GM19351 (cell line): Measurements from ENCODE around the gene FGL2.
"Not testable (repeated sequence)": the region's sequence is repeated elsewhere in the genome, so short reads cannot be mapped to it uniquely, and the experiment has no call there.

Experiments used
- ATAC-seq: cut with Tn5 transposase; IDR thresholded peaks from one replicate; pipeline ENCODE4 v1.9.1; 2021; ENCODE audit warnings: mild to moderate bottlenecking, moderate library complexity; ENCODE audit not compliant: unreplicated experiment

FGL2 gene

GRCh38 chr7:77157446-77157845 lies 42.2 kb downstream of the FGL2 start:
- peak; percentile 54 for ATAC-seq

DNA sequence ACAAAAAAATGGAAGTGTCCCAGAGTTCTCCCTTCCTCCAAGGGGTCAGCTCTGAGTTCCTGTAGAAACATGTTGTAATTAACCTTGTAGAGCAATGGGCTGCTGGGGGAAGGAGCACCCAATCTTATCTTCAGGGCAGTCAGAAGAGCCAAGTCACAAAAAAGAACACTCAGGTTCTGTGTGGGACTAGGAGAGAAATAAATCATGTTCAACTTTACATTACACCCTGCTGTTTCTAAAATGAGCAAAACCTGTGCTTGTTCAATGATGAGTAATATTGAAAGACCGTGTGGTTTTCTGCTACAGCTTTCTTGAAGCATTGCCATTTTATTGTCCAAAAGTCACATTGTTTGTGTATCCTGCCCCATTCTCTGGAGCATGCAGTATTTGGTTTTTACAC lies 42.6 kb downstream of the FGL2 start:
- ATAC-seq, result peak; percentile 74

DNA sequence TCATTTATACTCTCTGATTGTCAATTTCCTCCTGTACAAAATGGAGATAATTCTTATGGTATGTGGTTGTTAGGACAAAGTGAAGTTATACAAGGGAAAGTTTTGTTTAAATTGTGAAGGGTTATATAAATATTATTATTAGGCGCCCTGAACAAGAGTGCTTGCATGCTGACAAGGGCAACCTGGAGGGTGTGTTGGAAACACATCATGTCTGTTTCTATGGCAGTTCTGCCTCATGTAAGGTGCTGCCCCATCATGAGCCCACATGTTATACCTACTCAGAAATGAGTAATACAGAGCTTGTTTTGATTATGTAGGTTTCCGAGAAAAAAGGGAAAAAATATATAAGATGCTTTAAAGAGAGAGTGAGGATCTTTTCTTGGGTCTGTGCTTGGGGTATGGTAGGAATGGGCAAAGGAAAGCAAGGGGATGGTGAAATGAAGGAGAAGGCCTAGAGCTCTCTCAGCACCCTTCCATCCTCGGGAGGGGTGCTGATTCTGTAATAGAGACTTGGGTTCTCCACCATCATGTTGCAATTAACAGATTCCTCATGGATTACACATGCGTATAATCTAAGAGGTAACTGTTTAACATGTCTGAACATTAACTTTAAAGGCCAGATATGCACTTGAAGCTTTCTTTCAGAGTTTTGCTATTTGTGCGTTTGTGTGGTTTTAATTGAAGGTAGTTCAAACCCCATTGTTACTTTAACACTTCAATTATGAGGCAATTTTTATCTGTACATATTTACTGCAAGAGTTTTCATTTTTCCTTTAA lies 43.8 kb downstream of the FGL2 start:
- ATAC-seq, result not testable (repeated sequence)

DNA sequence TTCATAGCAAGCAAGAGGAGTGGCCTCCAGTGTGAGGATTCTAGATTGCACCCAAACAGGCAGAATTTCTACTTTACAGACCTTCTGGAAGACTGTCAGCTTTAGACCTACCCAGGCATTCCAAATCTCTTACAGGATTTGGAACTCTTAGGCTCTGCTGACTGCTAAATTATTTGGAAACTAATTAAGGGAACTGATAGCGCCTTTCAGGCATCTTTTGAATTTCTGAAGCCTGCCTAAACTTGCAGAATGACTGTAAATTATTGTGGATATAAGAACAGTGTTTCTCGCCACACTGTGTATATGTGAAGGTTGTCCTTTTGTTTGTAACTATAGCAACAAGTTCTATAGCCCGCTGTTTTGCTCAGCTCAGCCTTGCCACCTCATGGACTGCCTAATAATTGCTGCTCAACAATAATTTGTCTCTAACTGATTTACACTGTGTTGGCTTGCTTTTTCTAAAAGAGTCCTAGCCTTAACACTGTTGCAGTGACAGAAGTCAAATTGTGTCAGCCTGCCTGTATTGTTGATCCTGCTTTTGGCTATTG lies 44.6 kb downstream of the FGL2 start:
- peak; percentile 71 for ATAC-seq

DNA sequence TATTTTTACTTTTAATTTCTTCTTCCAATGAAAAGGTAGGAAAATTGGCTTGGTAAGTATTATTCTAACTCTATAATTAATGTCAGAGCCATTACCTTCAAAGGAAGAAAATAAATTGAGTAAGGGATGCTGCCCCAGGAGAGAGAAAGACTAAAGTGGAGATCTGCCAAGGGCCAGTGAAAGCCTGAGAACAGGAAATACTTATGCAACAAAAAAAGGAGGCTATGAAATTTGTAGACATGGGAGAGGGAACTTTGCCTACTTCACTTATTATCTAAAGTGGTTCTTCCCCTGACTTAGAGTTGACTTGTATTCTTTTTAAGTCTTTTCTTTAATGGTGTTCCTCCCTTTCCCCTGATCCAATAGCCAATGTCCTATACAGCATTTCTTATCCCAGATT lies 47.4 kb downstream of the FGL2 start:
- not testable (repeated sequence) for ATAC-seq
